Measurements from ENCODE around the gene TATDN2.

Gene TATDN2

GRCh38 chr3:10232137-10232536 lies 16.1 kb upstream of the TATDN2 start:
- peak overlapping the region in 9 of 11 experiments; percentile 18 to 68 (median 61); a peak in 15 of 22 replicates for H3K9ac ChIP-seq
- H4K20me1 ChIP-seq, result no peaks in the 10 kb centered on the region
- peaks cover 0 to 26% (median 5%) of the 10 kb centered on the region in 11 experiments; a peak in 4 of 22 replicates for H3K9me3 ChIP-seq (replicated peaks in 1 of 11)
- peak in 7 of 11 experiments; percentile 10 to 58 (median 39); a peak in 6 of 22 replicates for TF ChIP-seq Cebpa-rat (IDR thresholded peaks at IDR 0.05)
- H3K4me1 ChIP-seq, result peaks cover 37 to 73% (median 59%) of the 10 kb centered on the region in 10 experiments
- H3K4me2 ChIP-seq, result peak overlapping the region; percentile 28 to 79 (median 66); a peak in 20 of 22 replicates
- no peaks in the 10 kb centered on the region for H3K27me3 ChIP-seq
- peak overlapping the region; percentile 56 to 91 (median 84); a peak in 21 of 22 replicates for H3K27ac ChIP-seq
- no peak overlapping the region for H3K4me3 ChIP-seq
- peaks cover 10 to 77% (median 64%) of the 10 kb centered on the region in 11 experiments; a peak in 20 of 22 replicates for H3K36me3 ChIP-seq

GRCh38 chr3:10233988-10234387 lies 14.3 kb upstream of the TATDN2 start:
- peaks cover 19 to 65% (median 52%) of the 10 kb centered on the region in 10 experiments for H3K4me1 ChIP-seq
- H3K9ac ChIP-seq, result no peak overlapping the region
- no peak for TF ChIP-seq Cebpa-rat (IDR thresholded peaks at IDR 0.05)
- H4K20me1 ChIP-seq, result no peaks in the 10 kb centered on the region
- H3K4me3 ChIP-seq, result no peak overlapping the region
- no peaks in the 10 kb centered on the region for H3K27me3 ChIP-seq
- peaks cover 0 to 26% (median 5%) of the 10 kb centered on the region in 11 experiments; a peak in 4 of 22 replicates for H3K9me3 ChIP-seq (replicated peaks in 1 of 11)
- H3K4me2 ChIP-seq, result peak overlapping the region in 1 of 11 experiments; percentile 1; a peak in 1 of 22 replicates
- peaks cover 14 to 89% (median 74%) of the 10 kb centered on the region in 11 experiments; a peak in 20 of 22 replicates for H3K36me3 ChIP-seq
- H3K27ac ChIP-seq, result peak overlapping the region in 4 of 11 experiments; percentile 12 to 29 (median 21); a peak in 6 of 22 replicates

- Histone ChIP-seq H3K9me3 (replicated peaks in 1 of 11) (peaks cover 0 to 26% (median 5%) of the 10 kb centered on the region in 11 experiments; a peak in 4 of 22 replicates), H3K27ac (peak overlapping the region in 6 of 11 experiments; percentile 4 to 29 (median 17); a peak in 8 of 22 replicates), H3K4me3 (no peak overlapping the region), H3K4me2 (peak overlapping the region in 1 of 11 experiments; percentile 1; a peak in 2 of 22 replicates), H3K9ac (no peak overlapping the region; a peak in 1 of 22 replicates), H3K36me3 (peaks cover 14 to 89% (median 74%) of the 10 kb centered on the region in 11 experiments; a peak in 20 of 22 replicates), H4K20me1 (no peaks in the 10 kb centered on the region), H3K4me1 (peaks cover 13 to 62% (median 48%) of the 10 kb centered on the region in 10 experiments), H3K27me3 (no peaks in the 10 kb centered on the region)
- no peak for TF ChIP-seq Cebpa-rat (IDR thresholded peaks at IDR 0.05)
Observed at GRCh38 chr3:10234526-10235230, 13.6 kb upstream of the TATDN2 start.

- Histone ChIP-seq H3K9ac (no peak overlapping the region), H3K4me3 (no peak overlapping the region), H3K4me1 (peaks cover 13 to 55% (median 46%) of the 10 kb centered on the region in 10 experiments), H3K27me3 (no peaks in the 10 kb centered on the region), H3K4me2 (no peak overlapping the region), H3K27ac (peak overlapping the region in 3 of 11 experiments; percentile 17 to 29 (median 20); a peak in 4 of 22 replicates), H4K20me1 (no peaks in the 10 kb centered on the region), H3K9me3 (replicated peaks in 1 of 11) (peaks cover 0 to 26% (median 5%) of the 10 kb centered on the region in 11 experiments; a peak in 4 of 22 replicates), H3K36me3 (peaks cover 14 to 87% (median 71%) of the 10 kb centered on the region in 11 experiments; a peak in 20 of 22 replicates)
- no peak for TF ChIP-seq Cebpa-rat (IDR thresholded peaks at IDR 0.05)
Observed at GRCh38 chr3:10235551-10235950, 12.7 kb upstream of the TATDN2 start.

GRCh38 chr3:10238345-10239183 lies 9.7 kb upstream of the TATDN2 start:
- no peaks in the 10 kb centered on the region for H3K27me3 ChIP-seq
- peaks cover 16 to 59% (median 48%) of the 10 kb centered on the region in 10 experiments for H3K4me1 ChIP-seq
- peak overlapping the region in 7 of 11 experiments; percentile 19 to 62 (median 35); a peak in 12 of 22 replicates for H3K27ac ChIP-seq

GRCh38 chr3:10240799-10241198 lies 7.5 kb upstream of the TATDN2 start:
- Histone ChIP-seq H3K4me2 (peak overlapping the region in 8 of 11 experiments; percentile 32 to 92 (median 67); a peak in 15 of 22 replicates), H3K36me3 (peaks cover 13 to 82% (median 68%) of the 10 kb centered on the region in 11 experiments; a peak in 20 of 22 replicates), H3K27ac (peak overlapping the region in 5 of 11 experiments; percentile 29 to 84 (median 66); a peak in 7 of 22 replicates), H3K27me3 (no peaks in the 10 kb centered on the region), H3K4me3 (no peak overlapping the region), H3K9ac (peak overlapping the region in 4 of 11 experiments; percentile 2 to 36 (median 10); a peak in 4 of 22 replicates), H4K20me1 (no peaks in the 10 kb centered on the region), H3K9me3 (replicated peaks in 1 of 11) (peaks cover 21 to 35% (median 27%) of the 10 kb centered on the region in 11 experiments), H3K4me1 (peaks cover 16 to 72% (median 47%) of the 10 kb centered on the region in 10 experiments)
- no peak for TF ChIP-seq Cebpa-rat (IDR thresholded peaks at IDR 0.05)

More at GRCh38 chr3:10238345-10239183, 9.7 kb upstream of the TATDN2 start:
- Histone ChIP-seq H4K20me1 (no peaks in the 10 kb centered on the region), H3K4me3 (no peak overlapping the region), H3K36me3 (peaks cover 14 to 82% (median 73%) of the 10 kb centered on the region in 11 experiments; a peak in 20 of 22 replicates), H3K9ac (peak overlapping the region in 5 of 11 experiments; percentile 0 to 39 (median 7); a peak in 2 of 22 replicates), H3K9me3 (replicated peaks in 1 of 11) (peaks cover 0 to 26% (median 5%) of the 10 kb centered on the region in 11 experiments; a peak in 9 of 22 replicates), H3K4me2 (peak overlapping the region in 6 of 11 experiments; percentile 31 to 68 (median 54); a peak in 11 of 22 replicates)
- no peak for TF ChIP-seq Cebpa-rat (IDR thresholded peaks at IDR 0.05)

- H3K36me3 ChIP-seq, result peaks cover 0 to 72% (median 60%) of the 10 kb centered on the region in 11 experiments; a peak in 19 of 22 replicates
- H3K4me2 ChIP-seq, result peak overlapping the region; percentile 49 to 92 (median 69)
- no peaks in the 10 kb centered on the region for H3K27me3 ChIP-seq
- H3K9ac ChIP-seq, result peak overlapping the region; percentile 32 to 73 (median 61); a peak in 20 of 22 replicates
- H3K9me3 ChIP-seq (replicated peaks in 1 of 11), result peaks cover 25 to 44% (median 33%) of the 10 kb centered on the region in 11 experiments
- peak overlapping the region in 1 of 10 experiments; percentile 14; a peak in 2 of 20 replicates for H3K4me3 ChIP-seq
- H4K20me1 ChIP-seq, result no peaks in the 10 kb centered on the region
- H3K27ac ChIP-seq, result peak overlapping the region; percentile 25 to 84 (median 63); a peak in 18 of 22 replicates
- peaks cover 17 to 72% (median 49%) of the 10 kb centered on the region in 10 experiments for H3K4me1 ChIP-seq
- no peak for TF ChIP-seq Cebpa-rat (IDR thresholded peaks at IDR 0.05)
Observed at GRCh38 chr3:10242182-10243065, 5.8 kb upstream of the TATDN2 start.

Measured in BLaER1 treated with 17β-estradiol and CSF1 and Interleukin-3, amounts not matched to agents 10 nM and 100 nM (cell line).